H1 (cell line): ENCODE measurements around the gene KRT14.
A peak's percentile ranks its signal among the peaks of the same experiment; 100 is the strongest.

Source experiments
- BACH1 ChIP-seq: IDR thresholded peaks from 2 replicates; pipeline ENCODE4 v1.6.1; 2012; ENCODE audit warnings: low read length, improper control_type of control experiment
- BRCA1 ChIP-seq: IDR thresholded peaks from 2 replicates; pipeline ENCODE4 v1.6.1; 2012; ENCODE audit warnings: low read depth, low read length, improper control_type of control experiment
- CHD2 ChIP-seq: IDR thresholded peaks from 2 replicates; pipeline ENCODE4 v1.6.1; 2012; ENCODE audit warnings: low read length, improper control_type of control experiment
- EZH2 ChIP-seq: fragments of 200-600 bp; sonication (generic); IDR thresholded peaks from 2 replicates; pipeline ENCODE4 v1.7.1; 2012; ENCODE audit warnings: low read depth, mild to moderate bottlenecking, moderate library complexity, low read length, inconsistent platforms; ENCODE audit not compliant: severe bottlenecking
- JUND ChIP-seq: IDR thresholded peaks from 2 replicates; pipeline ENCODE4 v1.6.1; 2011; ENCODE audit warnings: mild to moderate bottlenecking, improper control_type of control experiment, low read length
- PHF8 ChIP-seq: fragments of 200-600 bp; sonication (generic); conservative IDR thresholded peaks from 2 replicates; pipeline ENCODE4 v1.7.1; 2012; ENCODE audit warnings: low read depth, mild to moderate bottlenecking, inconsistent platforms, low read length, moderate library complexity
- POLR2A ChIP-seq, 2 experiments: IDR thresholded peaks; 1 replicate in 1 of 2; 2 replicates in 1 of 2; pipeline ENCODE4 v1.6.1; 2011; ENCODE audit warnings: low read depth in 2 of 2, low read length in 2 of 2, mild to moderate bottlenecking in 2 of 2; ENCODE audit errors: control extremely low read depth in 1 of 2
- RXRA ChIP-seq: IDR thresholded peaks from 2 replicates; pipeline ENCODE4 v1.6.1; 2011; ENCODE audit warnings: low read depth, mild to moderate bottlenecking, low read length, moderate library complexity; ENCODE audit not compliant: insufficient read depth
- SIN3A ChIP-seq, 2 experiments: IDR thresholded peaks in 1 of 2; conservative IDR thresholded peaks in 1 of 2; 2 replicates each; pipeline ENCODE4 v1.6.1; 2011 to 2012; ENCODE audit warnings: low read length in 2 of 2, improper control_type of control experiment in 1 of 2, low read depth in 1 of 2, mild to moderate bottlenecking in 1 of 2
- SUZ12 ChIP-seq: fragments of 200-600 bp; sonication (generic); IDR thresholded peaks from 2 replicates; pipeline ENCODE4 v1.6.1; 2012; ENCODE audit warnings: mild to moderate bottlenecking, inconsistent platforms, low read length, moderate library complexity, mixed read lengths
- TAF7 ChIP-seq: optimal IDR thresholded peaks from 2 replicates; pipeline ENCODE3; 2011; ENCODE audit warnings: low read depth, mild to moderate bottlenecking, inconsistent platforms, low read length, moderate library complexity, borderline replicate concordance
- TCF12 ChIP-seq: IDR thresholded peaks from 2 replicates; pipeline ENCODE4 v1.6.1; 2011; ENCODE audit warnings: low read depth, mild to moderate bottlenecking, low read length
- ZNF274 ChIP-seq: IDR thresholded peaks from 2 replicates; pipeline ENCODE4 v1.7.0; 2012; ENCODE audit warnings: low read length, borderline replicate concordance; ENCODE audit errors: extremely low read depth
- TF ChIP-seq, protein P1 (sequence below), 3 experiments: IDR thresholded peaks; 1 replicate in 2 of 3; 2 replicates in 1 of 3; pipeline versions ENCODE4 v1.5.1 to v1.6.1; 2011; ENCODE audit warnings: low read length in 3 of 3, mild to moderate bottlenecking in 3 of 3, inconsistent platforms in 2 of 3, low read depth in 1 of 3, moderate library complexity in 1 of 3; ENCODE audit not compliant: insufficient read depth in 1 of 3; ENCODE audit errors: control extremely low read depth in 1 of 3

DNA sequence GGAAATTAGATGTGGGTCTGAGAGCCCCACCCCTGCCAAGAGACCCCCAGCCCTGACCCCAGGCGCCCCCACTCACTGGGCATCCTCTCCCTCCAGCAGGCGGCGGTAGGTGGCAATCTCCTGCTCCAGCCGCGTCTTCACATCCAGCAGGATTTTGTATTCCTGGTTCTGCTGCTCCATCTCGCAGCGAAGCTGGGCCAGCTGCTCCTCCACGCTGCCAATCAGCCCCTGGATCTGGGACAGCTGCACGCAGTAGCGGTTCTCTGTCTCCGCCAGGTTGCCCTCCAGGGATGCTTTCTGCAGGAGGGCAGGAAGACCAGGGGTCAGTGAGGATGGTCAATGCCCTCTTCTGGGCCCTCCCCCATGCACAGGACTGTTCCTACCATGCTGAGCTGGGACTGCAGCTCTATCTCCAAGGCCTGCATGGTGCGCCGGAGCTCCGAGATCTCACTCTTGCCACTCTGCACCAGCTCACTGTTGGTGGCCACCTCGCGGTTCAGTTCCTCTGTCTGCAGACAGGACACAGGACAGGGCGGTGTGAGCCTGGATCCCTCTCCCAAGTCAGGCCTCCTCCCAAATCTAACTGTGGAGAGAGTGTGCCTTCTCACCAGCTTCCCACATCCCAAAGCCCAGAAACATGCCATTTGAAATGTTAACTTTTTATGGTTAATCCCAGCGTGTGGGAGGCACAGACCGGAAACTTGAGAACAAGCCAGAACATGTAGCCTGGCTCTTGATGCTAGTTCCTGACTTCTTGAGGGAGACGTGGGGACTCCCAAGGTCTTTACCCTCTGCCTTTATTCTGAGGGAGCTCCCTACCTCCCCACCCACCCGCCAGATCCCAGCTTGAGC, 34.1 kb upstream of the KRT14 start:
- no peak for TF ChIP-seq PHF8
- TF ChIP-seq RXRA = no peak
- no peak for TF ChIP-seq BRCA1
- no peak for TF ChIP-seq JUND
- TF ChIP-seq, protein P1, sequence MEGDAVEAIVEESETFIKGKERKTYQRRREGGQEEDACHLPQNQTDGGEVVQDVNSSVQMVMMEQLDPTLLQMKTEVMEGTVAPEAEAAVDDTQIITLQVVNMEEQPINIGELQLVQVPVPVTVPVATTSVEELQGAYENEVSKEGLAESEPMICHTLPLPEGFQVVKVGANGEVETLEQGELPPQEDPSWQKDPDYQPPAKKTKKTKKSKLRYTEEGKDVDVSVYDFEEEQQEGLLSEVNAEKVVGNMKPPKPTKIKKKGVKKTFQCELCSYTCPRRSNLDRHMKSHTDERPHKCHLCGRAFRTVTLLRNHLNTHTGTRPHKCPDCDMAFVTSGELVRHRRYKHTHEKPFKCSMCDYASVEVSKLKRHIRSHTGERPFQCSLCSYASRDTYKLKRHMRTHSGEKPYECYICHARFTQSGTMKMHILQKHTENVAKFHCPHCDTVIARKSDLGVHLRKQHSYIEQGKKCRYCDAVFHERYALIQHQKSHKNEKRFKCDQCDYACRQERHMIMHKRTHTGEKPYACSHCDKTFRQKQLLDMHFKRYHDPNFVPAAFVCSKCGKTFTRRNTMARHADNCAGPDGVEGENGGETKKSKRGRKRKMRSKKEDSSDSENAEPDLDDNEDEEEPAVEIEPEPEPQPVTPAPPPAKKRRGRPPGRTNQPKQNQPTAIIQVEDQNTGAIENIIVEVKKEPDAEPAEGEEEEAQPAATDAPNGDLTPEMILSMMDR (IDR thresholded peaks at IDR 0.05; ENCODE audit: control extremely low read depth in 1 of 3, insufficient read depth in 1 of 3, low read depth in 1 of 3, low read length in 3 of 3) = peak in 2 of 3 experiments; percentile 2 to 19; a peak in 2 of 4 replicates
- TF ChIP-seq SUZ12 = no peak
- no peak for TF ChIP-seq POLR2A (IDR thresholded peaks at IDR 0.05; ENCODE audit: control extremely low read depth in 1 of 2, low read depth in 2 of 2, low read length in 2 of 2)
- no peak for TF ChIP-seq BACH1
- no peak for TF ChIP-seq ZNF274
- no peak for TF ChIP-seq SIN3A (conservative IDR thresholded peaks at IDR 0.05 in 1 of 2, IDR thresholded peaks at IDR 0.05 in 1 of 2; ENCODE audit: low read depth in 1 of 2, low read length in 2 of 2)
- TF ChIP-seq TCF12 = no peak
- TF ChIP-seq EZH2 = no peak
- no peak for TF ChIP-seq CHD2
- no peak for TF ChIP-seq TAF7
